Measurements from ENCODE around the gene KCNJ16. TPM values are rescaled to one million over a fixed set of nuclear protein-coding genes. Genes with fewer than 3 reads are reported as not detected.
A peak's percentile ranks its signal among the peaks of the same experiment; 100 is the strongest.

The KCNJ16 gene
- total RNA-seq, 1 donor from 2014 or later, result 0.64 TPM

- no peak for DNase-seq (ENCODE audit: extremely low read depth, low read depth, low spot score)
Observed at GRCh38 chr17:70123193-70123592, 48.2 kb downstream of the KCNJ16 start.

- no peak for DNase-seq (ENCODE audit: extremely low read depth, low read depth, low spot score)
Observed at GRCh38 chr17:70124723-70125122, 49.7 kb downstream of the KCNJ16 start.

DNA sequence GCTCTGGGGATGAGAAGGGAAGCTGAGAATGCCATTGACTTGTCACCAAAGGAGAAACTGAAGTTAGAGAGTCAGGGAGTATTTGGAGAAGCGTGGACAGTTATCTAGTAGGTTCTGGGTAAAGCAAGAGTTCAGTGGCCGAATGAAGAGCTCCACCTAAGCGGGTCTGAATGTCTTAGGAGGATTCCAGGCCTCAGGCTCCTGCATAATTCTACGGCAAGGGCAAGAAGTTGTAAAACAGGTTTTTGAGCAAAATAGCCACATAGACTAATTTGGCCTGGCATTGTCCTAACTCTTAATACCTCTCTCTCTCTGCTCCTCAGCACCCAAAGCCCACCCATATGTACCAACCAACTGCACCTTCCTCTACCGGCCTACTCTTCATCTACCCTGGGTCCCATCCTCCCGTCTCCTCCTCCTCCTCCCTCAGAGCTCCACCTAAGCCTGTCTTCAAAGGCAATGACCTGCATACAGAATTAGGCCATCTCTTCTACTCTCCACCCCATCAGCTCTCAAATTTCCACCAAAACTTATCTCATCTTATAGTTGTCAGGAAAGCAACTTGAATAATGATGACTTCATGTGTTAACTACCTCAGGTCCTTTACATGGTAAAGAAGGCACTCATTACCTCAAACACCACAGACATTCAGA is 52.3 kb downstream of the KCNJ16 start:
- DNase-seq (ENCODE audit: extremely low read depth, low read depth, low spot score), result no peak

GRCh38 chr17:70128727-70129238 is 53.8 kb downstream of the KCNJ16 start:
- no peak for DNase-seq (ENCODE audit: extremely low read depth, low read depth, low spot score)

GRCh38 chr17:70130289-70130688 is 55.3 kb downstream of the KCNJ16 start:
- no peak for DNase-seq (ENCODE audit: extremely low read depth, low read depth, low spot score)

DNA sequence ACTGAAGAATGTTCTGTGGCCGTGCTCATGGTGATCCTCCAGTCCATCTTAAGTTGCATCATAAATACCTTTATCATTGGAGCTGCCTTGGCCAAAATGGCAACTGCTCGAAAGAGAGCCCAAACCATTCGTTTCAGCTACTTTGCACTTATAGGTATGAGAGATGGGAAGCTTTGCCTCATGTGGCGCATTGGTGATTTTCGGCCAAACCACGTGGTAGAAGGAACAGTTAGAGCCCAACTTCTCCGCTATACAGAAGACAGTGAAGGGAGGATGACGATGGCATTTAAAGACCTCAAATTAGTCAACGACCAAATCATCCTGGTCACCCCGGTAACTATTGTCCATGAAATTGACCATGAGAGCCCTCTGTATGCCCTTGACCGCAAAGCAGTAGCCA is 57.5 kb downstream of the KCNJ16 start:
- DNase-seq (ENCODE audit: extremely low read depth, low read depth, low spot score), result no peak

- DNase-seq (ENCODE audit: extremely low read depth, low read depth, low spot score), result no peak
Observed at GRCh38 chr17:70134042-70134441, 59.0 kb downstream of the KCNJ16 start.

GRCh38 chr17:70134777-70135176 is 59.8 kb downstream of the KCNJ16 start:
- no peak for DNase-seq (ENCODE audit: extremely low read depth, low read depth, low spot score)

- DNase-seq (ENCODE audit: extremely low read depth, low read depth, low spot score), result no peak
Observed at GRCh38 chr17:70136131-70136530, 61.1 kb downstream of the KCNJ16 start.

DNA sequence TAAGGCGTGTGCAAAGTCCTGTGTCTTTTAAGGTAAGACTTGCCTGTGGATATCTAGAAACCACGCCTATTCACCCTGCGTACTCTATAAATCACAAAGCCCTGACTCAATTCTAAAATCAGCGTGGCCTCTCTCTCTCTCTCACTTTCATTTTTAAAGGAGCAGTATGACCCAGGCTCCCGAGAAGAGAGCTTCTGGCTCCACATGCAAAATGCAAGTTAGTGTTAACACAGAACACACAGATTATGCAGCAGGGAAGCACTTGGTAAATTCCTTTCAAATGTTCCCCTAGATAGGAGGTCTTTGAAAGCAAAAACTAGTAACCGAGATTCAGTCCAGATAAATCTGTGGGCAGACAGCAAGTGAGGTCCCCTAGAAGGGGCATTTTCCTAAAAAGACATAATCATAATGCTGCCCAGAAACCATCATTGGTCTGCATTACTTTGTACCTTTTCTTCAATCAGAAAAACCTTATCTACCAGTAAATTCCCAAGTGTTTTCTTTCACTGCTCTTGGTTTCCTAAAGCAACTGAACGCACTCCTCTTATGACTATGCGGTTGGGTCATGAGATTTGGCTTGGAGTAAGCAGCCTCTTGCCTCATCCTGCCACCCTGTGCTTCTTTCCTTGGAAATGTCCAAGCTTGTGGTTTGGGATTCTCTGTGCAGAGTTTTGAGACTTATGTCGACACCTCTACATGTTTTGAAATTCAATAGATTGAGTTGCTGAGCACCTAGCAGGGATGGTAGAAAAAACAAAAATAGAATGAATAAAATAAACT is 62.6 kb downstream of the KCNJ16 start:
- no peak for DNase-seq (ENCODE audit: extremely low read depth, low read depth, low spot score)

DNA sequence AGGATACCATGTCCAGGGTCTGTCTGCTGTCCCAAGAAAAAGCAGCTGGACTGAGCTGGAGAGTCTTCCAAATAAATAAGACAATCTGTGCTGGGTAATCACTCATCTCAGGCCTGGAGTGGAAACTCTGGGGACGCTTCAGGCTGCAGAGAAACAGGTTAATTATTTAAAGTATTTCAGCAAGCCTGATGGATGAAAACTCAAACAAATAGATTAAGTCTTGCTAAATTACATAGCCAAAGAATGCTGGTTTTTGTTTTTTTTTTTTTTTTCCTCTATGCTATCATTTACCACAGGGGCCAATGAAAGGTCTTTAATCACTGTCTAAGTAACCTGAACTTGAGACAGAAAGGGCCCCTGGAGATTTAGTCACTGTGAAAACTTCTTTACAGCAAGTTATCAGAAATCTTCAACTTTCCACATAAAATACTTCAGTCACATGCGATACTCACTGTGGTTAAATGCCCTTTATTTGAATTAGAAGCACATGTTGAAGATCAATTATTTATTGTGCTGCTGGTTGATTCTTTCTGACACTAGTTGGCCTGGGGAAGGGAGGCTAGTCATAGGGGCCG is 63.4 kb downstream of the KCNJ16 start:
- no peak for DNase-seq (ENCODE audit: extremely low read depth, low read depth, low spot score)

- no peak for DNase-seq (ENCODE audit: extremely low read depth, low read depth, low spot score)
Observed at GRCh38 chr17:70139449-70139993, 64.5 kb downstream of the KCNJ16 start.

- DNase-seq (ENCODE audit: extremely low read depth, low read depth, low spot score), result no peak
Observed at GRCh38 chr17:70144260-70144846, 69.3 kb downstream of the KCNJ16 start.

DNA sequence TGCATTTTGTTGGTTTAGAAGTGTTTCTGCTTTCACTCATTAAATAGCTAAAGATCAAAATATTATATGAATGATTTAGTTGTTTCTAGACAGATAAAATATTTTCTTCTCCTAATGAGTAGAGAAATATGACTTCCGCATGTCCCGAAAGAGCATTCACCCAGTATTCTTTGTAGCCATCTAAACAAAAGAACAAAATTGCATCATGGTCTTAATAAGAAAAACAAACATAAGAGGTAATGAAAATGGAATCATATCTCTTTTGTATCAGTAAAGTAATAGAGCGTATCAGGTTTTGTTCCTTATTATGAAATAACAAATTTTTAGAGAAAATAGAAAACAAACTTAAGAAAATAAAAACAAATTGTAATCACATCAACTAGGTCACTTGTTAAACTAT is 78.2 kb downstream of the KCNJ16 start:
- no peak for DNase-seq (ENCODE audit: extremely low read depth, low read depth, low spot score)

DNA sequence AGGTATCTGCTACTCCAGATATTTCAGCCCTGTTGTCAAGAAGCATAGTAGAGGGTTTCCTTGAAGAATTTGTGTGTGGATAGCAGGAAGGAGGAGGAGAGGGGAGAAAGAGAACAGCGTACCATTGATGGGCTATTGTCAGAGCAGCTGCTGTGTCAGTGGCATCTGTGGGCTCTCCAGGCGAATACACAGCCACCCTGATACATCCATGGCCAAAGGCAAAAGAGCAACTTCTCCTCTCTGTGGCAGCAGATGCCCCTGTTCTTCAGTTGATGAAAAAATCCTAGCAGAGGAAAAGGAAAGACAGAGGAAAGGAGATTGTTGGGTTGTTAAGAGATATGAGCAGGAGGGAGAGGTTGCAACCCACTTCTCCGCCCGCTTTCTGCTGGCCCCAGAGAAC is 82.1 kb downstream of the KCNJ16 start:
- DNase-seq (ENCODE audit: extremely low read depth, low read depth, low spot score), result no peak

DNA sequence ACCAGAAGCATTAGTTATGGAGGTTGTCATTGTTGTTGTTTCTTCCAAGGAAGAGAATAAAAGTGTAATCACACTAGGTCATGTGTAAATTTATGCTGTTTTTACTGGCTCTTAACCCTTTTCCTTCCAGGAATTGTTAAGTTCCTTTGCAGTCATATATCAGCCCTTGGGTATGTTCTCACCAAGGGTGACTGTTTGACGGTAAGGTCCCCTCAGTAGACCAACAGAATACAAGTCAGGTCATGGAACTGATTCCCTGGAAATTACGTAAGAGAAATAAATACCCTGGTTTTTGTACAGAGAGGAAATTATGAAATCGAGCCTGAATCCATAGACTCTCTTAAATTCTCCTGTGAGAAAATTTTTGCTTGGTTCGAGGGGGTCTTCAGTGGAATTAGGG is 83.2 kb downstream of the KCNJ16 start:
- peak; percentile 96 for DNase-seq (ENCODE audit: extremely low read depth, low read depth, low spot score)

DNA sequence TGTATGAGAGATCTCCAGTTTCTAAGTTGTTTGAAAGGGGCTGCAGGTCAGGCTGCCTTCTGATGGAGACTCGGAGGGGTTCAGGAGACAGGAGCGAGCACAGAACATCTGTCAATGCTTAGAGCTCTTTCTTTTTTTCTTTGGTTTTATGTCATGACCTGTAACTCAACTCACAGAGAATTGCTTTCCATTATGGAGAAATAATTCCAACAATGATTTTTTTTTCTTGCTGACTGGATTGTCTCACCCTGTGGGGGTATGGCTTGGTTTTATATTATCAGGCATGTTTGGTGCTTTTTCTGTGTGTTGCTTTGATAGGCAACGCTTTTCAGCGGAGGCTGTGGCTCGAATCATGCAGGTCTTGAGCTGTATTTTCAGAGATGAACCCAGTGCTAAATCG is 83.6 kb downstream of the KCNJ16 start:
- DNase-seq (ENCODE audit: extremely low read depth, low read depth, low spot score), result no peak

DNA sequence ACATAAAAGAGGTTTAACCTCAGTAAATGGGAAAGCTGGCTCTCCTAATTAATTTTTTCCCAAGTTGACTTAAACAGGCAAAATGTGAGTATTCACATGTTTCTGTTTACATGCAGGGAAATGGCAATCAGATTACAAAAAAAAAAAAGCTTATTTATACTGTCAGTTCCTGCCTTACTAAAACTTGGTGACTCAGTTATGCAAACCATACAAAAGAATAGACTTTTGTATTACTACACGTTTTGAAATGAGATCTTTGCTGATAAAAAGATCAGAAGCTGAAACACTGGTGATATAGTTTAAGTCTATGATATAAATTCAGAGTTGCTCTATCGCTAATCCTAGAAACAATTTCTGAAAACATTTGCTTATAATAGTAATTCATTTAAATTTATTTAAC is 85.0 kb downstream of the KCNJ16 start:
- DNase-seq (ENCODE audit: extremely low read depth, low read depth, low spot score), result no peak

DNA sequence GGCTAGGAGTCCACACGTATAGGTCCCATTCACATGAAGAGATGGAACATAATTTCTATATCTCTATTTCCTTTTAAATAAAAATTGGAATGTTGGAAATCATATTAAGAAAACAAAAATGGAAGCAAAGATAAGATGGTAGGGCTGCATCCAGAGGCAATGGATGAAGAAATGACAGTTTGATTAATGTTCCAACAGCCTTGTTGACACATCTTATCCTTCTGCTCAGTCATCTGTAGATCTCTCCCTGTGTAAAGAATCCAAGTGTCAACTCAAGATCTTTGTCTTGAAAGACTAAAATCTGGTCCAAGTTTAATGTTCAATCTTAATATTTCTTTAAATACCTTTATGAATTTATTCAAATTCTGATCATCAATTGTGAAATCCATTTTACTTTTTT is 86.5 kb downstream of the KCNJ16 start:
- no peak for DNase-seq (ENCODE audit: extremely low read depth, low read depth, low spot score)

DNA sequence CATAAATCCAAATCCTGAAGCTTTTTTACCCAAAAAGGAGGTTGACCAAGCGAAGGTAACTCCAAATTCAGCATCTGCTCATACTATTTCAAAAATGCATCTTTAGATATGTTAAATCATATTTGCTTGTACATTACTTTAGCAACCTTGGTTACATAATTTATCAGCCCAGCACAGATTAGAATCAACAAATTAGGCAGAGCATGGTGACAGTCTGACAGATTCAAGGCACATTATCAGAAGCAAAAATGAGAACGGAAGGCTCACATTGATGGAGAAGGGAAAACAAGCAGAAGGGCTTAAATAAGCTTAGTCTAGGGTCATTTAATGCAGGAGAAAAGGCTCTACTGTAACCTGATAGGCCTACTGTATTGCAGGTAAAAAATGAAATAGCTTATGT is 90.4 kb downstream of the KCNJ16 start:
- no peak for DNase-seq (ENCODE audit: extremely low read depth, low read depth, low spot score)

GRCh38 chr17:70166615-70167014 is 91.6 kb downstream of the KCNJ16 start:
- DNase-seq (ENCODE audit: extremely low read depth, low read depth, low spot score), result peak; percentile 89

Data from glomerular endothelial cell (primary cell).